K562 (cell line): ENCODE data around the gene CYP17A1. TPM values are rescaled to one million over a fixed set of nuclear protein-coding genes. Genes with fewer than 3 reads are reported as not detected.

Source experiments
- ATAC-seq: fragments of 200-7000 bp; cut with Tn5 transposase; 3 replicates; pipeline ENCODE4 v1.9.1; 2020; ENCODE audit warnings: moderate library complexity
- BruUV-seq: library from RNA; stranded (reverse); fragments of 400-500 nt; replicated peaks from 2 replicates; lab custom pipeline; 2021; lab: Mats Ljungman, UMichigan
- CTCF ChIA-PET: fragments of 300-600 bp; formaldehyde crosslinking; extraction: SDS; loops from one replicate; lab custom pipeline; 2021; ENCODE audit warnings: low intra/inter-chr PET ratio; lab: Yijun Ruan, JAX
- POLR2A ChIA-PET: fragments of 300-600, 350-650 bp; sonication (Branson Sonifier 250); formaldehyde crosslinking; extraction: SDS; loops from one replicate; lab custom pipeline; 2021; ENCODE audit warnings: antibody characterized with exemption, inconsistent platforms; lab: Yijun Ruan, JAX
- DNase-seq, 4 experiments: peaks; one replicate each; pipeline versions ENCODE4 v3.0.0 to v3.0.0-alpha.2; 2011 to 2018; ENCODE audit warnings: low spot score in 3 of 4, mixed read lengths in 3 of 4; ENCODE audit errors: extremely low read depth in 1 of 4
- FAIRE-seq: peaks from 2 replicates; lab custom pipeline; 2011; peaks lifted over from hg19 to GRCh38; lab: Jason Lieb, UNC
- H2AFZ ChIP-seq: 2 replicates; pipeline ENCODE4 v1.6.0; 2011; ENCODE audit warnings: low read depth, low read length, control low read depth, inconsistent platforms
- H3K27ac ChIP-seq: fragments of 200-600 bp; 3 replicates; pipeline ENCODE4 v1.8.0; 2011; ENCODE audit warnings: low read depth, mild to moderate bottlenecking, control low read depth, inconsistent platforms, low read length, moderate library complexity, mixed read lengths; ENCODE audit errors: extremely low read depth
- H3K27me3 ChIP-seq, 2 experiments: fragments of 300-600 bp in 1 of 2; 2 replicates in 1 of 2; 3 replicates in 1 of 2; pipeline versions ENCODE4 v1.6.0 to v1.8.0; 2011; ENCODE audit warnings: inconsistent platforms in 2 of 2, low read length in 2 of 2, mild to moderate bottlenecking in 1 of 2, mixed read lengths in 1 of 2, moderate library complexity in 1 of 2; ENCODE audit not compliant: control insufficient read depth in 2 of 2, insufficient read depth in 2 of 2
- H3K36me3 ChIP-seq: fragments of 300-600 bp; 3 replicates; pipeline ENCODE4 v1.8.0; 2011; ENCODE audit warnings: mild to moderate bottlenecking, low read length, inconsistent platforms; ENCODE audit not compliant: control insufficient read depth, insufficient read depth
- H3K4me1 ChIP-seq, 2 experiments: fragments of 200-600 bp in 1 of 2; replicated peaks in 1 of 2; 2 replicates in 1 of 2; 3 replicates in 1 of 2; pipeline versions ENCODE4 v1.5.1 to v1.8.0; 2011; ENCODE audit warnings: inconsistent platforms in 2 of 2, low read length in 2 of 2, mild to moderate bottlenecking in 1 of 2, mixed read lengths in 1 of 2, moderate library complexity in 1 of 2; ENCODE audit not compliant: control insufficient read depth in 2 of 2, insufficient read depth in 2 of 2
- H3K4me2 ChIP-seq: 2 replicates; pipeline ENCODE4 v1.6.1; 2011; ENCODE audit warnings: low read length, control low read depth, inconsistent platforms, mixed read lengths; ENCODE audit not compliant: insufficient read depth
- H3K4me3 ChIP-seq: fragments of 200-600 bp; sonication (generic), shearing (Covaris generic); 2 replicates; pipeline ENCODE4 v1.5.1; 2016; ENCODE audit warnings: control low read depth, inconsistent platforms
- H3K79me2 ChIP-seq: fragments of 200-600 bp; 3 replicates; pipeline ENCODE4 v1.8.0; 2011; ENCODE audit warnings: low read length, inconsistent platforms; ENCODE audit not compliant: control insufficient read depth, insufficient read depth
- H3K9ac ChIP-seq, 2 experiments: 2 replicates each; pipeline versions ENCODE4 v1.6.0 to v1.6.1; 2011; ENCODE audit warnings: low read depth in 2 of 2, low read length in 2 of 2, control low read depth in 1 of 2, inconsistent platforms in 1 of 2, mild to moderate bottlenecking in 1 of 2, mixed read lengths in 1 of 2; ENCODE audit not compliant: insufficient read depth in 1 of 2
- H3K9me1 ChIP-seq: one replicate; pipeline ENCODE4 v1.6.0; 2011; ENCODE audit warnings: inconsistent platforms, mild to moderate bottlenecking, low read length, moderate library complexity; ENCODE audit not compliant: control insufficient read depth, insufficient read depth
- H3K9me3 ChIP-seq: replicated peaks from 2 replicates; pipeline ENCODE4 v1.5.1; 2011; ENCODE audit warnings: low read depth, low read length, inconsistent platforms; ENCODE audit not compliant: control insufficient read depth, insufficient read depth
- H4K20me1 ChIP-seq: replicated peaks from 2 replicates; pipeline ENCODE4 v1.6.1; 2011; ENCODE audit warnings: low read length, inconsistent platforms, mixed read lengths; ENCODE audit not compliant: control insufficient read depth, insufficient read depth
- HBP1 ChIP-seq: fragments of 450-650 bp; formaldehyde crosslinking; IDR thresholded peaks from 2 replicates; pipeline ENCODE4 v1.4.0; 2022; ENCODE audit warnings: missing genetic modification characterization
- HDAC1 ChIP-seq, 2 experiments: fragments of 450-650 bp; IDR thresholded peaks; 2 replicates each; pipeline ENCODE4 v1.6.1; 2016 to 2017; ENCODE audit warnings: inconsistent platforms in 1 of 2, mild to moderate bottlenecking in 1 of 2, moderate library complexity in 1 of 2
- MCM2 ChIP-seq: fragments of 450-650 bp; IDR thresholded peaks from 2 replicates; pipeline ENCODE4 v1.6.1; 2017; ENCODE audit warnings: low read depth, mild to moderate bottlenecking
- NONO ChIP-seq, 2 experiments: fragments of 200-400 bp in 1 of 2; fragments of 450-650 bp in 1 of 2; formaldehyde crosslinking in 1 of 2; IDR thresholded peaks; 2 replicates each; pipeline ENCODE4 v1.6.1; 2017; ENCODE audit warnings: low read depth in 2 of 2, mild to moderate bottlenecking in 2 of 2, moderate library complexity in 2 of 2, low read length in 1 of 2
- PKNOX1 ChIP-seq: fragments of 450-650 bp; IDR thresholded peaks from 2 replicates; pipeline ENCODE4 v1.6.1; 2016
- TARDBP ChIP-seq: fragments of 450-650 bp; IDR thresholded peaks from 2 replicates; pipeline ENCODE4 v1.6.1; 2016
- ZNF133 ChIP-seq: fragments of 250-450 bp; sonication (Bioruptor Pico); IDR thresholded peaks from 2 replicates; pipeline ENCODE4 v1.4.0; 2020; ENCODE audit warnings: mild to moderate bottlenecking
- ZNF143 ChIP-seq: sonication (generic); formaldehyde crosslinking; IDR thresholded peaks from 2 replicates; pipeline ENCODE4 v1.9.0; 2022; ENCODE audit warnings: mild to moderate bottlenecking, missing genetic modification reagents
- ZNF146 ChIP-seq: IDR thresholded peaks from one replicate; pipeline ENCODE4 v1.6.1; 2018; ENCODE audit warnings: missing compliant biosample characterization; ENCODE audit not compliant: unreplicated experiment
- ZNF778 ChIP-seq: fragments of 450-650 bp; formaldehyde crosslinking; IDR thresholded peaks from 2 replicates; pipeline ENCODE4 v1.4.0; 2020; ENCODE audit warnings: mild to moderate bottlenecking, moderate library complexity
- WGBS: fragments of 100-300 bp; shearing (Covaris generic); methylation state at CpG from one replicate; pipeline ENCODE4 v1.1.6; 2016; ENCODE audit warnings: low coverage, mixed read lengths; ENCODE audit not compliant: insufficient coverage; ENCODE audit errors: missing lambda C conversion rate; 5-methylcytosine and 5-hydroxymethylcytosine counted together
- in situ Hi-C: fragments of 300-500 bp; cut with MboI; formaldehyde crosslinking; loops from 4 replicates; pipeline ENCODE4 v1.15.0; 2018; ENCODE audit warnings: inconsistent platforms, mixed read lengths
- intact Hi-C: fragments of 100-400 bp; cut with micrococcal nuclease; formaldehyde crosslinking; loops from 2 replicates; pipeline ENCODE4 v1.14.2; 2022
- polyA plus RNA-seq, 8 experiments: library from polyadenylated mRNA; depleted of rRNA in 4 of 8; stranded (reverse) in 5 of 8; unstranded in 3 of 8; fragments of >200 nt; fragmentation: Nextera tagmentation in 2 of 8; fragmentation: Illumina TruSeq in 1 of 8; extraction: Ambion mirVana in 2 of 8; extraction: Trizol in 1 of 8; gene quantifications; 2 replicates each; pipeline versions ENCODE4 v1.2.1 to v1.2.3, GENCODE V29; 2011 to 2014; ENCODE audit warnings: inconsistent platforms in 1 of 8, missing spikeins in 1 of 8
- total RNA-seq, 7 experiments: library from RNA; depleted of rRNA in 6 of 7; stranded (reverse); fragments of >200 nt in 6 of 7; fragmentation: Illumina TruSeq in 2 of 7; extraction: Trizol in 2 of 7; gene quantifications; 2 replicates each; pipeline versions ENCODE4 v1.2.1 to v1.2.3, GENCODE V29; 2011 to 2021; ENCODE audit warnings: low replicate concordance in 1 of 7

CYP17A1 gene
- total and polyA plus RNA-seq, 9 of the 15 experiments (the other 6 are each of a cell fraction or from before 2014, with no cell fraction given), result 2.3 TPM; not detected in 8

GRCh38 chr10:102799691-102800471 lies 37.3 kb downstream of the CYP17A1 start:
- no peaks in the 10 kb centered on the region for H3K27me3 ChIP-seq
- no peak overlapping the region for H3K9ac ChIP-seq
- peaks cover 2 to 7% of the 10 kb centered on the region in 2 experiments; a peak in 4 of 5 replicates for H3K4me1 ChIP-seq
- intact Hi-C loops, result no loop called here
- H3K4me3 ChIP-seq, result no peak overlapping the region
- no TSS peak for BruUV-seq
- H4K20me1 ChIP-seq, result no peaks in the 10 kb centered on the region
- no peak overlapping the region for H3K27ac ChIP-seq
- no peaks in the 10 kb centered on the region; the same call in 2 of the 3 replicates for H3K79me2 ChIP-seq
- no peak for FAIRE-seq
- DNase-seq, result no peak
- no peak overlapping the region for H3K4me2 ChIP-seq
- H3K36me3 ChIP-seq, result peaks cover 26% of the 10 kb centered on the region; the same call in 2 of the 3 replicates
- CTCF ChIA-PET, result no interaction called here
- no peak for TF ChIP-seq HBP1
- TF ChIP-seq ZNF133 (CRISPR knock-in tag), result no peak
- no peak for TF ChIP-seq PKNOX1
- no peak for TF ChIP-seq ZNF778 (CRISPR knock-in tag)
- TF ChIP-seq ZNF146, result no peak
- TF ChIP-seq TARDBP, result no peak
- no peak for TF ChIP-seq NONO (IDR thresholded peaks at IDR 0.05; ENCODE audit: low read depth in 2 of 2, low read length in 1 of 2)
- TF ChIP-seq ZNF143 (CRISPR knock-in tag), result no peak
- TF ChIP-seq MCM2, result no peak
- no peak for TF ChIP-seq HDAC1 (IDR thresholded peaks at IDR 0.05)
- TF ChIP-seq, all 486 proteins: peak for 0
- Histone ChIP-seq H3K9me1 (no peaks in the 10 kb centered on the region), H2AFZ (no peak overlapping the region), H3K9me3 (no peaks in the 10 kb centered on the region)
- in situ Hi-C loops, result no loop called here
- WGBS, result 73% methylated on average over 3 of the region's 8 CpGs
- ATAC-seq, result no peak
- POLR2A ChIA-PET, result no interaction called here
